ENCODE data around the gene SERTAD3. TPM values are rescaled to one million over a fixed set of nuclear protein-coding genes. Genes with fewer than 3 reads are reported as not detected.

SERTAD3 gene
- total RNA-seq, 1 donor from 2014 or later = 15.3 TPM

DNA sequence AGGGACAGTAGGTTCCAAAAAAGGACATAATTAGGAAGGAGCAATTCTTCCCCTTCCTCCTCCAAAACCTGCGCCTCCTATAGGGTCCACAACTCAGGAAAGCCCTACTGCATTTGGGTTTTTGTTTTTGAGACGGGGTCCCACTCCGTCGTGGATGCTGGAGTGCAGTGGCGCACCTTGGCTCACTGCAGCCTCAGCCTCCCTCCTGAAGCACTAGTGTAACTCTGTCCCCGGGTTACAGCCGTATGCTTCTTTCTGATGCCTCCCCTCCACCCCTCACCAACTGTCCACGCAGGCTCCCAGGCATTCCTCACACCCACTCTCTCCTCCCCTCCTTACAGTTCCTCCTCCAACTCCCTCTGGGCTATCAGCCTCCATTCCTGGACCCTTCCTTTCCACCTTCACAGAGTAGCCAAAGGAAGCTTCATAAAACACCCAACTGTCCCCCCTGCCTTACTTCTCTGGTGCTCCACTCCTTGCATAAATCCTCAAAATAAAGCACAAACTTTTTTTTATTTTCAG is 2.2 kb upstream of the SERTAD3 start:
- H3K27me3 Mint-ChIP-seq (ENCODE audit: insufficient read depth, low read depth) = peaks cover 2% of the 10 kb centered on the region
- H3K4me1 Mint-ChIP-seq = peaks cover 25% of the 10 kb centered on the region
- no peak overlapping the region for H3K9ac ChIP-seq
- H3K27me3 ChIP-seq = no peaks in the 10 kb centered on the region
- H3K36me3 ChIP-seq = no peaks in the 10 kb centered on the region
- DNase-seq (ENCODE audit: low spot score) = no peak
- TF ChIP-seq EZH2phosphoT487 (IDR thresholded peaks at IDR 0.05) (no peak), CTCF (IDR thresholded peaks at IDR 0.05) (no peak), EZH2 (IDR thresholded peaks at IDR 0.05) (no peak)
- H3K4me1 ChIP-seq = peaks cover 18% of the 10 kb centered on the region
- H3K27ac ChIP-seq = peak overlapping the region; percentile 85
- H3K36me3 Mint-ChIP-seq = peaks cover 3% of the 10 kb centered on the region
- H3K4me3 Mint-ChIP-seq = peak overlapping the region; percentile 75
- peaks cover 16% of the 10 kb centered on the region for H4K20me1 ChIP-seq (ENCODE audit: low read depth)
- peak overlapping the region; percentile 56 for H3K4me2 ChIP-seq
- no peaks in the 10 kb centered on the region for H3K9me3 Mint-ChIP-seq
- peak overlapping the region; percentile 53 for H2AFZ ChIP-seq (replicated peaks)
- peaks cover 24% of the 10 kb centered on the region for H3K79me2 ChIP-seq (ENCODE audit: low read depth)
- H3K9me3 ChIP-seq (ENCODE audit: low read depth) = no peaks in the 10 kb centered on the region
- H3K27ac Mint-ChIP-seq = peak overlapping the region; percentile 91
- no peak overlapping the region for H3K4me3 ChIP-seq
- peaks cover 34% of the 10 kb centered on the region for H3F3A ChIP-seq (ENCODE audit: low read depth)

DNA sequence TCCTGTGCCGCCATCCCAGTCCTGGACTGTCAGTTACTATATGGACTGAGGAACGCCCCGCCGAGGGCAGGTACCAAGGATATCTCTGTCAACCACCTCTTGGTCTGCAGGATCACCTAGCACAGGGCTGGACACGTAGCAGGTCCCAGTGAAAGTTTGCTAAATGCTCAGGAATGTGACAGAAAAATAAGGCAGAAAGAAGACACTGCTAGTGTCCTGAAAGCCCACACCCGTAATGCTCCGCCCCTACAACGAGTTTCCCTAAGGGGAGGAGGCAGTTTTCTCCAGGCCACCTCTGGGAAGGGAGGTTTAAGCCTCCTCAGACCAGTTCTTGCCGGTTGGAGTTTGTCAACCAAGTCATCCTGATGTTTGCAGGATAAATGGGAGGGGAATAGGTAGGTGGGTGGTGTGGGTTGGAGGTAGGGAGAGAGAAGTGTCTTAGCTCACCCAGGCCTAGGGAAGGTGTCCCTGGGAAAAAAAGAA is 1.7 kb upstream of the SERTAD3 start:
- H3K4me3 ChIP-seq = no peak overlapping the region
- H3K79me2 ChIP-seq (ENCODE audit: low read depth) = peaks cover 29% of the 10 kb centered on the region
- no peak overlapping the region for H3K9ac ChIP-seq
- Mint-ChIP-seq H3K4me3 (peak overlapping the region; percentile 81), H3K36me3 (peaks cover 3% of the 10 kb centered on the region), H3K4me1 (peaks cover 30% of the 10 kb centered on the region), H3K9me3 (no peaks in the 10 kb centered on the region), H3K27me3 (ENCODE audit: insufficient read depth, low read depth) (peaks cover 2% of the 10 kb centered on the region), H3K27ac (peak overlapping the region; percentile 93)
- H2AFZ ChIP-seq (replicated peaks) = peak overlapping the region; percentile 53
- peaks cover 18% of the 10 kb centered on the region for H3K4me1 ChIP-seq
- H3F3A ChIP-seq (ENCODE audit: low read depth) = peaks cover 39% of the 10 kb centered on the region
- H3K4me2 ChIP-seq = peak overlapping the region; percentile 56
- DNase-seq (ENCODE audit: low spot score) = peak; percentile 78
- H3K9me3 ChIP-seq (ENCODE audit: low read depth) = no peaks in the 10 kb centered on the region
- H3K36me3 ChIP-seq = no peaks in the 10 kb centered on the region
- no peak for TF ChIP-seq EZH2 (IDR thresholded peaks at IDR 0.05)
- no peak for TF ChIP-seq EZH2phosphoT487 (IDR thresholded peaks at IDR 0.05)
- TF ChIP-seq CTCF (IDR thresholded peaks at IDR 0.05) = no peak
- no peaks in the 10 kb centered on the region for H3K27me3 ChIP-seq
- peak overlapping the region; percentile 85 for H3K27ac ChIP-seq
- peaks cover 21% of the 10 kb centered on the region for H4K20me1 ChIP-seq (ENCODE audit: low read depth)

- Histone ChIP-seq H3K36me3 (no peaks in the 10 kb centered on the region), H3K4me3 (peak overlapping the region; percentile 86), H3K79me2 (ENCODE audit: low read depth) (peaks cover 33% of the 10 kb centered on the region), H3K9me3 (ENCODE audit: low read depth) (no peaks in the 10 kb centered on the region), H3K27me3 (no peaks in the 10 kb centered on the region), H4K20me1 (ENCODE audit: low read depth) (peaks cover 24% of the 10 kb centered on the region), H3K4me2 (peak overlapping the region; percentile 77), H3K9ac (no peak overlapping the region), H3F3A (ENCODE audit: low read depth) (peaks cover 42% of the 10 kb centered on the region), H3K4me1 (peaks cover 18% of the 10 kb centered on the region), H2AFZ (replicated peaks) (peak overlapping the region; percentile 35), H3K27ac (peak overlapping the region; percentile 85)
- H3K9me3 Mint-ChIP-seq = no peaks in the 10 kb centered on the region
- H3K36me3 Mint-ChIP-seq = peaks cover 3% of the 10 kb centered on the region
- no peak for DNase-seq (ENCODE audit: low spot score)
- peaks cover 30% of the 10 kb centered on the region for H3K4me1 Mint-ChIP-seq
- H3K4me3 Mint-ChIP-seq = peak overlapping the region; percentile 97
- TF ChIP-seq EZH2 (IDR thresholded peaks at IDR 0.05) (no peak), CTCF (IDR thresholded peaks at IDR 0.05) (peak; percentile 43)
- peak overlapping the region; percentile 94 for H3K27ac Mint-ChIP-seq
- H3K27me3 Mint-ChIP-seq (ENCODE audit: insufficient read depth, low read depth) = peaks cover 2% of the 10 kb centered on the region
Observed at GRCh38 chr19:40444825-40445312, 734 bp upstream of the SERTAD3 start.
